Gastroesophageal sphincter (tissue), 3 donors: ENCODE results near the gene LOXL4.

Experiments used
- CTCF ChIP-seq, 4 experiments: fragments of 200-600 bp in 2 of 4; fragments of 450-650 bp in 2 of 4; sonication (generic) in 1 of 4; IDR thresholded peaks; one replicate each; pipeline ENCODE4 v1.5.1; 2017 to 2019; ENCODE audit warnings: antibody characterized with exemption in 4 of 4, mild to moderate bottlenecking in 2 of 4, moderate library complexity in 2 of 4
- EP300 ChIP-seq: sonication (generic); formaldehyde crosslinking; IDR thresholded peaks from one replicate; pipeline ENCODE4 v1.6.1; 2017; ENCODE audit warnings: antibody characterized with exemption, mild to moderate bottlenecking
- POLR2A ChIP-seq, 2 donors: fragments of 450-650 bp; IDR thresholded peaks; one replicate each; pipeline ENCODE4 v1.6.1; 2017; ENCODE audit warnings: antibody characterized with exemption in 2 of 2, mild to moderate bottlenecking in 2 of 2, moderate library complexity in 1 of 2
- POLR2AphosphoS5 ChIP-seq: sonication (generic); formaldehyde crosslinking; IDR thresholded peaks from one replicate; pipeline ENCODE4 v1.6.1; 2017; ENCODE audit warnings: antibody characterized with exemption

DNA sequence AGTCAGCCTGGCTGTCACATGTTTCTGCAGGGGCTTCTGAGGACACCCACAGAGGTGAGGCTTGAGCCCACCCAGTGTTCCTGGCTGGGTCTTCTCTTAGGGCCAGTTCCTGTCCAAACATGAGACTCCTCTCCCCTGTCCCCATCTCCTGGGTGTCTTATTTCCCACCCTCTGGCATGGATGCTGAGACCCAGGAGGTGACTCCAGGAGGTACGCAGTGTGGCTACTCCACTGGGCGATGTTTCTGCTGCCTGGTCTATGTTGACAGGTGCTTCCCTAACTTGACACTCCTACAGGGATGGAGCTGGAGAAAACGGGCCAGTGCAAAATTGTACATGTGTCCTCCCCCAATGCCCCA is 26.3 kb upstream of the LOXL4 start:
- no peak for TF ChIP-seq POLR2A (IDR thresholded peaks at IDR 0.05)
- TF ChIP-seq CTCF (IDR thresholded peaks at IDR 0.05) = no peak
- TF ChIP-seq EP300 = no peak
- no peak for TF ChIP-seq POLR2AphosphoS5
